ENCODE measurements around the gene UMAD1. TPM values are rescaled to one million over a fixed set of nuclear protein-coding genes. Genes with fewer than 3 reads are reported as not detected.

UMAD1 gene
- total RNA-seq, 4 donors from 2014 or later: 39.4 to 46.4 (median 44.0) TPM

DNA sequence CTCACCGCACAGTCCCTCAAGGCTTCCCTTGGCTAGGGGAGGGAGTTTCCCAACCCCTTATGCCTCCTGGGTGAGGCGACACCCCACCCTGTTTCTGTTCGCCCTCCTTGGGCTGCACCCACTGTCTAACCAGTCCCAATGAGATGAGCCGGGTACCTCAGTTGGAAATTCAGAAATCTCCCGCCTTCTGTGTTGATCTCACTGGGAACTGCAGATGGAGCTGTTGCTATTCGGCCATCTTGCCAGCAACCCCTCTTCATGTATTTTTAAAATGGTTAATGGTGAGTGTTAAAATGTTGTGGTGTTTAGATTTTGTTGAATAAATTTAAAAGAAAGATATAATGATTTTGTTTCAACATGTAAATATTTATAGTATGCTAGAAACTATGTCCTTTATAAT, 22.0 kb downstream of the UMAD1 start:
- H3K36me3 ChIP-seq: no peaks in the 10 kb centered on the region
- no peak for DNase-seq
- intact Hi-C loops (cut with DNase I): no loop called here
- H3K27ac ChIP-seq: no peak overlapping the region
- H3K4me3 ChIP-seq (replicated peaks in 1 of 3): no peak overlapping the region
- TF ChIP-seq, protein P1, sequence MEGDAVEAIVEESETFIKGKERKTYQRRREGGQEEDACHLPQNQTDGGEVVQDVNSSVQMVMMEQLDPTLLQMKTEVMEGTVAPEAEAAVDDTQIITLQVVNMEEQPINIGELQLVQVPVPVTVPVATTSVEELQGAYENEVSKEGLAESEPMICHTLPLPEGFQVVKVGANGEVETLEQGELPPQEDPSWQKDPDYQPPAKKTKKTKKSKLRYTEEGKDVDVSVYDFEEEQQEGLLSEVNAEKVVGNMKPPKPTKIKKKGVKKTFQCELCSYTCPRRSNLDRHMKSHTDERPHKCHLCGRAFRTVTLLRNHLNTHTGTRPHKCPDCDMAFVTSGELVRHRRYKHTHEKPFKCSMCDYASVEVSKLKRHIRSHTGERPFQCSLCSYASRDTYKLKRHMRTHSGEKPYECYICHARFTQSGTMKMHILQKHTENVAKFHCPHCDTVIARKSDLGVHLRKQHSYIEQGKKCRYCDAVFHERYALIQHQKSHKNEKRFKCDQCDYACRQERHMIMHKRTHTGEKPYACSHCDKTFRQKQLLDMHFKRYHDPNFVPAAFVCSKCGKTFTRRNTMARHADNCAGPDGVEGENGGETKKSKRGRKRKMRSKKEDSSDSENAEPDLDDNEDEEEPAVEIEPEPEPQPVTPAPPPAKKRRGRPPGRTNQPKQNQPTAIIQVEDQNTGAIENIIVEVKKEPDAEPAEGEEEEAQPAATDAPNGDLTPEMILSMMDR (IDR thresholded peaks at IDR 0.05): peak in 1 of 6 experiments; percentile 25
- TF ChIP-seq POLR2A (IDR thresholded peaks at IDR 0.05): no peak
- peaks cover 0 to 11% of the 10 kb centered on the region in 2 donors for H3K4me1 ChIP-seq
- H3K9me3 ChIP-seq: no peaks in the 10 kb centered on the region
- 89 to 91% methylated on average over 6 of the region's 6 CpGs for WGBS, 2 donors
- H3K27me3 ChIP-seq: no peaks in the 10 kb centered on the region

DNA sequence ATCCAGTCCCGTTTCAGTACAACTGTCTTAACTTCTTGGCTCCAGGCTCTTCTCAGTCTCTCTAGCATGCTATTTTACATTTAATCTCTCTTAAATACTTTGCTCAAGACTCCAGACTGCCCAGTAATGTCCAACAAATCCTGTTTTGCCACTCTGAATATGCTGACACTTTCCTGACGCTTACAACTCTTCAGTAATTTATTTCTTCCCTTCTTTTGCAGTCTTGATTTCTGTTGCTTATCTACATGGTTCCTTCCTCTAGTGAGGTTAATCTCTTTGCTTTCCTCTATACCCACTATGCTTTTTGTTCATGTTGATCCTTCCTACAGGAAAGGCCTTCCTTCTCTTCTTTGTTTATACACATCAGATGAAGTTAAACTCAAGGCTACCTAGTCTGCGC, 23.7 kb downstream of the UMAD1 start:
- no peak overlapping the region for H3K4me3 ChIP-seq (replicated peaks in 1 of 3)
- no peaks in the 10 kb centered on the region for H3K9me3 ChIP-seq
- H3K36me3 ChIP-seq: no peaks in the 10 kb centered on the region
- intact Hi-C loops (cut with DNase I): no loop called here
- DNase-seq: no peak
- TF ChIP-seq, protein P1 (IDR thresholded peaks at IDR 0.05): no peak
- TF ChIP-seq POLR2A (IDR thresholded peaks at IDR 0.05): no peak
- H3K27me3 ChIP-seq: no peaks in the 10 kb centered on the region
- H3K4me1 ChIP-seq: peaks cover 7 to 16% of the 10 kb centered on the region in 2 donors
- no peak overlapping the region for H3K27ac ChIP-seq
- 77% methylated on average over 3 of the region's 3 CpGs for WGBS, 2 donors

DNA sequence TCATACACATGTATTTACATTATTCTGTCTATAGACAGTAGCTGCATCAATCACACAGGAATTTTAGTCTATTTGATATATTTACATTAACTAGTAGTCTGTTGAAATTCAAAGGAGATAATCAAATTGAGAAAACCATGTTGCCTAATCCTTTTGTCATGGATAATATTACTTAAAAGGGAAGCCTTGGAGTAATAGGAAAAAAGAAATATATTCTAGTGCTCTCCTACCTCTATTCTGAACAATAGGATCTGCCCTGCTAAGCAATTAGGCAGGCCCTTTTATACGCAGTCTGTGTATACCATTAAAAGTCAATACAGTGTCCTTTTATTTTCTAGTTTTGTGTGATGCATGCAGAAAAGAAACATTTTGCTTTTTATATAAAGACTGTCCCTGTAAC, 24.5 kb downstream of the UMAD1 start:
- no peaks in the 10 kb centered on the region for H3K9me3 ChIP-seq
- no peak for DNase-seq
- H3K27ac ChIP-seq: no peak overlapping the region
- 97 to 100% methylated on average over 1 of the region's 1 CpG for WGBS, 2 donors
- TF ChIP-seq, protein P1 (IDR thresholded peaks at IDR 0.05): no peak
- TF ChIP-seq POLR2A (IDR thresholded peaks at IDR 0.05): no peak
- no peaks in the 10 kb centered on the region for H3K27me3 ChIP-seq
- intact Hi-C loops (cut with DNase I): no loop called here
- no peak overlapping the region for H3K4me3 ChIP-seq (replicated peaks in 1 of 3)
- H3K36me3 ChIP-seq: no peaks in the 10 kb centered on the region
- peaks cover 7 to 16% of the 10 kb centered on the region in 2 donors for H3K4me1 ChIP-seq

DNA sequence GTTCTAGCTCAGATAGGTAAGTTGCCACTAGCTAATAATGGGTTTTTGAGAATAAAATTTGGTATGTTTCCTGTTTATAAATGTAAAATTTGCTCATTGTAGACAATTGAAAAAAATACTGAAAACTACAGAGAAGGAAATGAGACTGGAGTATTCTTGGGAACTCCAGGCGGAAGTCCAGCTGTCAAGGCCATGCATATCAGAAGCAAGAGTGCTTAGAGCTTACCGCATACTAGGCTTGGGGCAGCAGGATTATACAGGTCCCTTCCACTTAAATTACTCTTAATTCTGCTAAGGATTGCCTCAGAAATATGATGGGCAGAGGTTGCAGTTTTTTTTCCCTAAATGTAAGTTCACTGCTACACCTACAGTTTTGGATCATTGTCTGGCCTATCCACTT, 26.6 kb downstream of the UMAD1 start:
- TF ChIP-seq, protein P1 (IDR thresholded peaks at IDR 0.05): no peak
- TF ChIP-seq POLR2A (IDR thresholded peaks at IDR 0.05): no peak
- no peak overlapping the region for H3K27ac ChIP-seq
- no peak overlapping the region for H3K4me3 ChIP-seq (replicated peaks in 1 of 3)
- DNase-seq: no peak
- intact Hi-C loops (cut with DNase I): no loop called here
- 92 to 93% methylated on average over 2 of the region's 2 CpGs for WGBS, 2 donors
- no peaks in the 10 kb centered on the region for H3K27me3 ChIP-seq
- no peaks in the 10 kb centered on the region for H3K36me3 ChIP-seq
- H3K9me3 ChIP-seq: no peaks in the 10 kb centered on the region
- H3K4me1 ChIP-seq: peaks cover 7 to 16% of the 10 kb centered on the region in 2 donors

DNA sequence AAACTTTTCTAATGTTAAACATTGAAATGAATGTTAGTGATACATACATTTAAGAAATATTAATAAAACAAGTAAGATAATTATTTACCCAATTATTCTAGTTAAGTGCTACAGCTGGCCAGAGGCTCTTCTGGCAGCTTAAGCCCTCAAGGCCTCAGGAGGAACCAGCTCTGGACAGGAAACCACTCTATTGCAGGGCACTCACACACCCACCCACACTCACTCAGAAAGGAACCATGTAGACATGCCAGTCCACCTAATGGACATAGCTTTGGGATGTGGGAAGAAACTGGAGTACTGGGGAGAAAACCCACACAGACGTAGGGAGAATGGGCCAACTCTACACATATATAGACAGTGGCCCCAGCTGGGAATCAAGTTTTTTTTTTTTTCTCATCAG, 28.2 kb downstream of the UMAD1 start:
- Histone ChIP-seq H3K4me1 (peaks cover 7 to 15% of the 10 kb centered on the region in 2 donors), H3K36me3 (no peaks in the 10 kb centered on the region), H3K27ac (no peak overlapping the region), H3K27me3 (no peaks in the 10 kb centered on the region), H3K9me3 (no peaks in the 10 kb centered on the region), H3K4me3 (replicated peaks in 1 of 3) (no peak overlapping the region)
- TF ChIP-seq POLR2A (IDR thresholded peaks at IDR 0.05): no peak
- TF ChIP-seq, protein P1 (IDR thresholded peaks at IDR 0.05): no peak
- intact Hi-C loops (cut with DNase I): no loop called here
- WGBS, 2 donors: 92 to 94% methylated on average over 1 of the region's 1 CpG
- no peak for DNase-seq

All from thyroid gland (tissue), 4 donors.